ENCODE data around the gene FAM117A.

GRCh38 chr17:49722066-49722465 lies 41.9 kb downstream of the FAM117A start:
- TF ChIP-seq CTCF (IDR thresholded peaks at IDR 0.05) (no peak), POLR2A (IDR thresholded peaks at IDR 0.05) (no peak)

Measured in lower leg skin (tissue), 3 donors.